ENCODE results near the gene RGS7.

DNA sequence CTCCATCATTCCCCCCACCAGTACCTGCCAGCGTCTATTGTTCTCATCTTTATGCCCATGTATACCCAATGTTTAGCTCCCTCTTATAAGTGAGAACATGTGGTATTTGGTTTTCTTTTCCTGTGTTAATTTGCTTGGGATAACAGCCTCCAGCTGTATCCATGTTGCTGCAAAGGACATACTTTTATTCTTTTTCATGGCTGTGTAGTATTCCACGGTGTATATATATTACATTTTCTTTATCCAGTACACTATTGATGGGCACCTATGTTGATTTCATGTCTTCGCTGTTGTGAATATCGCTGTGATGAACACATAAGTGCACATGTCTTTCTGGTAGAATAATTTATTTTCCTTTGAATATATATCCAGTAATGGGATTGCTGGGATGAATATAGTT lies 431.7 kb downstream of the RGS7 start:
- TF ChIP-seq, protein P1, sequence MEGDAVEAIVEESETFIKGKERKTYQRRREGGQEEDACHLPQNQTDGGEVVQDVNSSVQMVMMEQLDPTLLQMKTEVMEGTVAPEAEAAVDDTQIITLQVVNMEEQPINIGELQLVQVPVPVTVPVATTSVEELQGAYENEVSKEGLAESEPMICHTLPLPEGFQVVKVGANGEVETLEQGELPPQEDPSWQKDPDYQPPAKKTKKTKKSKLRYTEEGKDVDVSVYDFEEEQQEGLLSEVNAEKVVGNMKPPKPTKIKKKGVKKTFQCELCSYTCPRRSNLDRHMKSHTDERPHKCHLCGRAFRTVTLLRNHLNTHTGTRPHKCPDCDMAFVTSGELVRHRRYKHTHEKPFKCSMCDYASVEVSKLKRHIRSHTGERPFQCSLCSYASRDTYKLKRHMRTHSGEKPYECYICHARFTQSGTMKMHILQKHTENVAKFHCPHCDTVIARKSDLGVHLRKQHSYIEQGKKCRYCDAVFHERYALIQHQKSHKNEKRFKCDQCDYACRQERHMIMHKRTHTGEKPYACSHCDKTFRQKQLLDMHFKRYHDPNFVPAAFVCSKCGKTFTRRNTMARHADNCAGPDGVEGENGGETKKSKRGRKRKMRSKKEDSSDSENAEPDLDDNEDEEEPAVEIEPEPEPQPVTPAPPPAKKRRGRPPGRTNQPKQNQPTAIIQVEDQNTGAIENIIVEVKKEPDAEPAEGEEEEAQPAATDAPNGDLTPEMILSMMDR (IDR thresholded peaks at IDR 0.05) = no peak
- TF ChIP-seq POLR2AphosphoS5 (IDR thresholded peaks at IDR 0.05; ENCODE audit: low read depth, low read length) = no peak
- TF ChIP-seq, protein P2, sequence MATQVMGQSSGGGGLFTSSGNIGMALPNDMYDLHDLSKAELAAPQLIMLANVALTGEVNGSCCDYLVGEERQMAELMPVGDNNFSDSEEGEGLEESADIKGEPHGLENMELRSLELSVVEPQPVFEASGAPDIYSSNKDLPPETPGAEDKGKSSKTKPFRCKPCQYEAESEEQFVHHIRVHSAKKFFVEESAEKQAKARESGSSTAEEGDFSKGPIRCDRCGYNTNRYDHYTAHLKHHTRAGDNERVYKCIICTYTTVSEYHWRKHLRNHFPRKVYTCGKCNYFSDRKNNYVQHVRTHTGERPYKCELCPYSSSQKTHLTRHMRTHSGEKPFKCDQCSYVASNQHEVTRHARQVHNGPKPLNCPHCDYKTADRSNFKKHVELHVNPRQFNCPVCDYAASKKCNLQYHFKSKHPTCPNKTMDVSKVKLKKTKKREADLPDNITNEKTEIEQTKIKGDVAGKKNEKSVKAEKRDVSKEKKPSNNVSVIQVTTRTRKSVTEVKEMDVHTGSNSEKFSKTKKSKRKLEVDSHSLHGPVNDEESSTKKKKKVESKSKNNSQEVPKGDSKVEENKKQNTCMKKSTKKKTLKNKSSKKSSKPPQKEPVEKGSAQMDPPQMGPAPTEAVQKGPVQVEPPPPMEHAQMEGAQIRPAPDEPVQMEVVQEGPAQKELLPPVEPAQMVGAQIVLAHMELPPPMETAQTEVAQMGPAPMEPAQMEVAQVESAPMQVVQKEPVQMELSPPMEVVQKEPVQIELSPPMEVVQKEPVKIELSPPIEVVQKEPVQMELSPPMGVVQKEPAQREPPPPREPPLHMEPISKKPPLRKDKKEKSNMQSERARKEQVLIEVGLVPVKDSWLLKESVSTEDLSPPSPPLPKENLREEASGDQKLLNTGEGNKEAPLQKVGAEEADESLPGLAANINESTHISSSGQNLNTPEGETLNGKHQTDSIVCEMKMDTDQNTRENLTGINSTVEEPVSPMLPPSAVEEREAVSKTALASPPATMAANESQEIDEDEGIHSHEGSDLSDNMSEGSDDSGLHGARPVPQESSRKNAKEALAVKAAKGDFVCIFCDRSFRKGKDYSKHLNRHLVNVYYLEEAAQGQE (IDR thresholded peaks at IDR 0.05; ENCODE audit: insufficient read depth in 1 of 2, low read depth in 2 of 2, low read length in 1 of 2) = no peak
- no peak for TF ChIP-seq SIN3A (IDR thresholded peaks at IDR 0.05; ENCODE audit: borderline replicate concordance, insufficient read depth, low read depth, low read length)
- no peak for TF ChIP-seq TCF7L2 (IDR thresholded peaks at IDR 0.05; ENCODE audit: low read depth, low read length)
